Stimulated activated CD8-positive, alpha-beta memory T cell treated with anti-CD3 and anti-CD28 coated beads, Interleukin-7, amount 100 ng/mL, for 24 hours (primary cell): Measurements from ENCODE around the gene ACMSD.

Source experiments
- DNase-seq: peaks from one replicate; pipeline ENCODE4 v3.0.0-alpha.2; 2020; ENCODE audit warnings: low read depth

ACMSD gene

DNA sequence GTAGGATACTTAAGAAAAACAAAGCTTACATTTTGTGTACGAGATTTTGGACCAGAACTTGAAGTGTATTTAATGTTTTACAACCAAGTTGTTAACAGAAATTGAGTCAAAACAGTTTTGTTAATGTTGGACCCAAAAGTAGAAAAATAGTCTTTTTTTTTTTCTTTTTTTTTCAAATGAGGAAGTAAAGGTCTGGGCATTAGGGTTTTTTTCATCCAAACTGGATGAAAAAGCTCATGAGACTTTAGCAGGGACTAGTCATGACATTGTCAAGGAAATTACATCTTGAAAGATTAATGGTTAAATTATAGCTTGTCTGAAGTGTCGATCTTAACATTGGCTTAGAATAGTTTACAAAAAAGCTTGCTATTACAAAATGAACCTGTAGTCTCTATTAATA, 112.5 kb downstream of the ACMSD start:
- DNase-seq, result no peak
